BE2C (cell line): Measurements from ENCODE around the gene SAXO1.

Experiments used
- DNase-seq: peaks from one replicate; pipeline ENCODE4 v3.0.0-alpha.2; 2020
- H3K27me3 ChIP-seq: fragments of 250-450 bp; sonication (Bioruptor Pico); 2 replicates; pipeline ENCODE4 v1.5.1; 2020; ENCODE audit warnings: mild to moderate bottlenecking
- H3K36me3 ChIP-seq: fragments of 250-450 bp; sonication (Bioruptor Pico); 2 replicates; pipeline ENCODE4 v1.5.1; 2020; ENCODE audit warnings: mild to moderate bottlenecking
- H3K4me1 ChIP-seq: fragments of 250-450 bp; sonication (Bioruptor Pico); 2 replicates; pipeline ENCODE4 v1.5.1; 2020
- H3K4me3 ChIP-seq: 2 replicates; pipeline ENCODE4 v1.5.1; 2011; ENCODE audit warnings: low read depth, low read length
- H3K9me3 ChIP-seq: fragments of 250-450 bp; sonication (Bioruptor Pico); 2 replicates; pipeline ENCODE4 v1.5.1; 2020
- CTCF ChIP-seq: IDR thresholded peaks from 2 replicates; pipeline ENCODE4 v1.5.1; 2012; ENCODE audit warnings: mild to moderate bottlenecking, low read depth, low read length

The SAXO1 gene

GRCh38 chr9:18979367-18979766, 53.6 kb downstream of the SAXO1 start:
- no peaks in the 10 kb centered on the region for H3K36me3 ChIP-seq
- TF ChIP-seq CTCF: no peak
- no peaks in the 10 kb centered on the region; the same call in 1 of the 2 replicates for H3K4me1 ChIP-seq
- H3K4me3 ChIP-seq: no peak overlapping the region
- H3K9me3 ChIP-seq: no peaks in the 10 kb centered on the region
- peaks cover 4% of the 10 kb centered on the region; the same call in 1 of the 2 replicates for H3K27me3 ChIP-seq
- no peak for DNase-seq

GRCh38 chr9:18978188-18978587, 54.8 kb downstream of the SAXO1 start:
- no peak for DNase-seq
- Histone ChIP-seq H3K36me3 (no peaks in the 10 kb centered on the region), H3K4me1 (no peaks in the 10 kb centered on the region; the same call in 1 of the 2 replicates), H3K27me3 (peaks cover 4% of the 10 kb centered on the region; the same call in 1 of the 2 replicates), H3K9me3 (no peaks in the 10 kb centered on the region), H3K4me3 (no peak overlapping the region)
- TF ChIP-seq CTCF: no peak

- Histone ChIP-seq H3K9me3 (no peaks in the 10 kb centered on the region), H3K27me3 (peaks cover 4% of the 10 kb centered on the region; the same call in 1 of the 2 replicates), H3K36me3 (no peaks in the 10 kb centered on the region), H3K4me3 (no peak overlapping the region; the same call in 1 of the 2 replicates), H3K4me1 (no peaks in the 10 kb centered on the region; the same call in 1 of the 2 replicates)
- TF ChIP-seq CTCF: no peak
- no peak for DNase-seq
These were observed 56.1 kb downstream of the SAXO1 start for GRCh38 chr9:18976709-18977531.

- no peak overlapping the region for H3K4me3 ChIP-seq
These were observed 56.7 kb downstream of the SAXO1 start for GRCh38 chr9:18976221-18976708.

GRCh38 chr9:18973348-18973747, 59.7 kb downstream of the SAXO1 start:
- Histone ChIP-seq H3K27me3 (peaks cover 4% of the 10 kb centered on the region; the same call in 1 of the 2 replicates), H3K4me3 (no peak overlapping the region), H3K9me3 (no peaks in the 10 kb centered on the region), H3K36me3 (no peaks in the 10 kb centered on the region), H3K4me1 (no peaks in the 10 kb centered on the region; the same call in 1 of the 2 replicates)
- DNase-seq: no peak
- TF ChIP-seq CTCF: no peak

More at GRCh38 chr9:18976221-18976708, 56.7 kb downstream of the SAXO1 start:
- no peaks in the 10 kb centered on the region for H3K9me3 ChIP-seq
- DNase-seq: no peak
- TF ChIP-seq CTCF: no peak
- H3K4me1 ChIP-seq: no peaks in the 10 kb centered on the region; the same call in 1 of the 2 replicates
- peaks cover 4% of the 10 kb centered on the region; the same call in 1 of the 2 replicates for H3K27me3 ChIP-seq
- H3K36me3 ChIP-seq: no peaks in the 10 kb centered on the region

- Histone ChIP-seq H3K27me3 (0 out of 2 replicates have a peak, but pooled peaks cover 4% of the 10 kb centered on the region), H3K9me3 (no peaks in the 10 kb centered on the region; the same call in 1 of the 2 replicates), H3K36me3 (no peaks in the 10 kb centered on the region), H3K4me1 (no peaks in the 10 kb centered on the region), H3K4me3 (no peak overlapping the region)
- DNase-seq: no peak
- no peak for TF ChIP-seq CTCF
These were observed 60.3 kb downstream of the SAXO1 start for GRCh38 chr9:18972675-18973074.
